ENCODE measurements around the gene DNASE1L2. TPM values are rescaled to one million over a fixed set of nuclear protein-coding genes. Genes with fewer than 3 reads are reported as not detected.

DNASE1L2 gene
- total RNA-seq, 1 donor from 2014 or later: 2.0 TPM

DNA sequence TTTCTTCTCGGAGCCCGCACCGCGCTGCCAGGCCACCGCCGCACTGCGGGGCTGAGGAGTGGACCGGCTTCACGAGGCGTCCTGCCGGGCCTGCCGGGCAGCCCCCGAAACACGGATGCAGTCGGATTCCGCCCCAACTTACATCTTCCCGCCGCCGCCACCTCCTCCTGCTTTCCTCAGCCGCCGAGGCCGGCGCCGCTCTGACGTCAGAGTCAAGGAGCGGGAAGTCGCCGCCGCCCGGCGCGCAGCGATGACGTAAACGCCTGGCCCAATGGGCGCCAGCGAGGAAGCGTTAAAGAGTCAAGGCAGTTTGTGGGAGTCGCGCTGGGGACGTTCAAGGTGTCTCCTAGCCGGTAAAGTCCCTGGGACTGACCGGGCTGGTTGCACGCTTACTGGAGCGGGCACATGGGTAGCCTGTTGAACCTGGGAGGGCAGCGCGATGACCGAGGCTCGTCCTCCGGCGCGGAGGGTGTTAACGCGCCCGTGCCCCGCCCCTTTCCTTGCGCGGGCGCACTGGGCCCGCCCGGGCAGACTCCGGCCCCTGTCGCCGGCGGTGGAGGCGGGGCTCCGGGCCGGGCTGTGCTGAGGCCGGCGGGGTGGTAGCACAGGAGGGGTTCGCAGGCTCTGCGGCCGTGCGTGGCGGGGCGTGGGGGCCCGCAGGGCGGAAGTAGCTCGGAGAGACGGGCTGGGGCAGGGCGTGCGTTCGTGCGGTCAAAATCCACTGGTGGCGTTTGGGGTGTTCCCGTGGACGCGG lies 31.8 kb downstream of the DNASE1L2 start, which contains the start of gene RNPS1:
Gene RNPS1 (minus strand): TSS at position 214 of the 754 bp plus-strand sequence. CDS start 3,483 bp downstream, outside the sequence.
- Histone ChIP-seq H3K4me3 (peak within 1 kb of the TSS; percentile 99), H3K36me3 (peaks cover 19% of the 10 kb centered on the region), H3K9me3 (no peaks in the 10 kb centered on the region), H3K4me1 (peaks cover 36% of the 10 kb centered on the region), H3K27me3 (ENCODE audit: low read depth) (no peaks in the 10 kb centered on the region), H3K27ac (peak within 1 kb of the TSS; percentile 98)
- DNase-seq (peak; percentile 98), ATAC-seq (peak; percentile 89 to 95)
- intact Hi-C loops (cut with DNase I): no loop called here
- no peak for TF ChIP-seq CTCF (IDR thresholded peaks at IDR 0.05)

- peaks cover 32% of the 10 kb centered on the region for H3K4me1 ChIP-seq
- no peaks in the 10 kb centered on the region for H3K27me3 ChIP-seq (ENCODE audit: low read depth)
- H3K9me3 ChIP-seq: no peaks in the 10 kb centered on the region
- no peak for TF ChIP-seq CTCF (IDR thresholded peaks at IDR 0.05)
- DNase-seq (no peak), ATAC-seq (no peak)
- no peak overlapping the region for H3K4me3 ChIP-seq
- H3K36me3 ChIP-seq: peaks cover 5% of the 10 kb centered on the region
- no peak overlapping the region for H3K27ac ChIP-seq
- intact Hi-C loops (cut with DNase I): no loop called here
Observed at GRCh38 chr16:2270070-2270462, 33.8 kb downstream of the DNASE1L2 start.

DNA sequence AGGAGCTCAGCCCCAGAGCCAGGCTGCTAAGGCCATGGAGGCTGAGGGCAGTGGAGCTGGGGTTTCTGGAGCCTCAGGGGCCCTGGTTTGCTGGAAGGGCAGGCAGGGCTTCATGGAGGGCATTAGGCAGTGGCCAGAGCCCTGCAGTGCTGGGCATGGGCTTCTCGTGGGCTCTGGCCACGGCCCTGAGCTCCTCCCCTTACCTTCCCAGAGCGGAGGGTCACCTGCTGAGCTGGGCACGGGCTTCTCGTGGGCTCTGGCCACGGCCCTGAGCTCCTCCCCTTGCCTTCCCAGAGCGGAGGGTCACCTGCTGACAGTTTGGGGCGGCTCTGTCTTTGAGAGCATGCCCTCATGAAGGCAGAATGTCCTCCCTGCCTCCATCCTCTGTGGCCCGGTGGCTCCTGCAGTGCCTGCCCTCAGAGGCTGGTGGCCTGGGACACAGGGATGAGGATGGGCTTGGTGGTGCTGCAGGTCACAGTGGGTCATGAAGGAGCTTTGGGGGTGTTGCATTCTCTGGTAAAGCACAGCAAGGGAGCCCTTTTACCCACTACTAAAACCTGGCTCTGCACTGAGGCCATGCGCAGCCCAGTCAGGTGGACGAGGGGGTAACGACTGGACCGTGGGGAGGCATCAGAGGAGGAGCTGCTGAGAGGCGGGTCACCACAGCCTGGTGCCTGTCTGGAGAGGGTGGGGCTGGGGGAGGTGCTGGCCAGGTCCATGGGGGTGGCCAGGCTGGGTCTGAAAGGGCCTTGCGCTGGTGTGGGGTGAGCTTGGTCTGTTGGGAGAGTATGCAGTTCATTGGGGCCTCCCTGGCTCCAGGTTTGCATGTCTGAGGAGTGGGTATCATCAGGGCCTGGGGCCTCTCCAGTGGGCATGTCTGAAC lies 34.6 kb downstream of the DNASE1L2 start:
- ATAC-seq (peak in 1 of 2 donors; percentile 0), DNase-seq (no peak)
- H3K36me3 ChIP-seq: peaks cover 5% of the 10 kb centered on the region
- no peaks in the 10 kb centered on the region for H3K27me3 ChIP-seq (ENCODE audit: low read depth)
- peaks cover 24% of the 10 kb centered on the region for H3K4me1 ChIP-seq
- H3K4me3 ChIP-seq: no peak overlapping the region
- H3K9me3 ChIP-seq: no peaks in the 10 kb centered on the region
- intact Hi-C loops (cut with DNase I): no loop called here
- H3K27ac ChIP-seq: no peak overlapping the region
- TF ChIP-seq CTCF (IDR thresholded peaks at IDR 0.05): no peak

DNA sequence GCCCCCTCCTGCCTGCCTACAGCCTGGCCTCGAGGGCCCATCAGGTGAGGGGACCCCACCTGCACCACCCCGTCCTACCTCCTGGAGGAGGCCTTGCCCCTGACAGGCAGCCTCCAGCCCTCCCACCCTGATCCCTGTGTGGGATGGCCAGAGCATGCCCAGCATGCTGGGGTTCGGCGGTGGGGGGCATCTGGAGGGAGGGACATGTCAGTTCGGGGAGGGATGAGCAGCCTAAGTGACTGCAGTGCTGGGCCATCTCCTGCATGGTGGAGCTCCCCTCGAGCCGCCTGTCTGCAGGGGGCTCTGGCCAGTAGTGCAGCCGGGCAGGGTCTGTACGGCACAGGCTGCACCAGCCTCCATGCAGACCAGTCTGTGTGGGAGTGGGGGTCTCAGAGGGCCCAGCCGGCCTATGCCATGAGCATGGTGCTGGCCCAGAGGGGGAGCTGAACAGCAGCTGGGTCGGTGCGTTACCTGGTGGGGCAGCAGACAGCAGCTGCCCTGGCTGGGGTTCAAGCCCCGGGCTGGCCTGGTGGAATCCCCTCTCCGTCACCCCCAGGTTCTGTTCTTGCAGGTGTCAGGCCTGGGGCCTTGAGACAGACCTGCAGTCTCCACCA lies 35.7 kb downstream of the DNASE1L2 start:
- no peak for TF ChIP-seq CTCF (IDR thresholded peaks at IDR 0.05)
- Histone ChIP-seq H3K4me1 (peaks cover 14% of the 10 kb centered on the region), H3K36me3 (peaks cover 14% of the 10 kb centered on the region), H3K27ac (no peak overlapping the region), H3K9me3 (no peaks in the 10 kb centered on the region), H3K27me3 (ENCODE audit: low read depth) (no peaks in the 10 kb centered on the region), H3K4me3 (no peak overlapping the region)
- intact Hi-C loops (cut with DNase I): no loop called here
- DNase-seq (no peak), ATAC-seq (no peak)

- no peaks in the 10 kb centered on the region for H3K9me3 ChIP-seq
- H3K36me3 ChIP-seq: peaks cover 29% of the 10 kb centered on the region
- TF ChIP-seq CTCF (IDR thresholded peaks at IDR 0.05): no peak
- peak; percentile 0 for ATAC-seq
- intact Hi-C loops (cut with DNase I): no loop called here
- H3K27ac ChIP-seq: no peak overlapping the region
- no peaks in the 10 kb centered on the region for H3K27me3 ChIP-seq (ENCODE audit: low read depth)
- DNase-seq: no peak
- H3K4me3 ChIP-seq: no peak overlapping the region
- peaks cover 13% of the 10 kb centered on the region for H3K4me1 ChIP-seq
Observed at GRCh38 chr16:2273484-2273883, 37.2 kb downstream of the DNASE1L2 start.

Data from lower lobe of right lung (tissue), 2 donors.